Measurements from ENCODE around the gene NAGK. TPM values are rescaled to one million over a fixed set of nuclear protein-coding genes. Genes with fewer than 3 reads are reported as not detected.
"Not testable (repeated sequence)": the region's sequence is repeated elsewhere in the genome, so short reads cannot be mapped to it uniquely, and the experiment has no call there.

The NAGK gene
- 10 to 100 TPM; 45.0 to 93.8 (median 68.6) TPM for total RNA-seq

GRCh38 chr2:71068218-71069035, at the start of gene NAGK:
Gene NAGK (plus strand): TSS chr2:71068648. CDS start chr2:71068684, 36 bp downstream.
- in situ Hi-C loops (cut with MboI; ENCODE audit: low pct_unique_long_range_greater_than_20kb in 2 of 9, low sequenced_read_pairs in 9 of 9, unreplicated experiment in 9 of 9), result no loop called here
- peaks cover 11 to 19% of the 10 kb centered on the region in 2 donors for H3K4me1 ChIP-seq (replicated peaks in 1 of 2)
- peak within 1 kb of the TSS; percentile 93 to 96 for H3K27ac ChIP-seq
- 0 to 3% (median 0%) methylated on average over 4 to 20 of the region's 66 CpGs; no CpG with 5 or more reads in 4 of the 10 experiments for WGBS, 10 experiments
- H3K4me3 ChIP-seq, result peak within 1 kb of the TSS; percentile 56 to 89 (median 68)
- peak; percentile 75 to 91 (median 88) for ATAC-seq (replicated peaks in 6 of 8)

DNA sequence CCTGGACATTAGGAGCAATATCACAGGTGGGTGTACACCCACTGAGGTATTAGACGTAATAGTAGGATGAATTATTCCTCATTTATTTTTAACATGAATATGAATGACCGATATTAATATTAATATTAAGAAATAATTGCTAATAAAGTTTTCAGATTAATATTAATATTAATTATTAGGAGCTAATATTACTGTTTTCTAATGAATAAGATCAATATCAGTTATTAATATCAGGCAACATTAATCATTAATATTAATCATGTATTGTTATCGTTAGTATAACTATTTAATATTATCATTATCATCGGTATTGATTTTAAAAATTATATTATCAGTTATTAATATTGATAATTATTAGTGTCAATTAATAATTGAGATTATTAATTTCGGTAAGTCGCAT, 48.5 kb upstream of the NAGK start:
- H3K27ac ChIP-seq; H3K4me1 ChIP-seq (replicated peaks in 1 of 2); H3K4me3 ChIP-seq; ATAC-seq (replicated peaks in 6 of 8); in situ Hi-C loops (cut with MboI; ENCODE audit: low pct_unique_long_range_greater_than_20kb in 2 of 9, low sequenced_read_pairs in 9 of 9, unreplicated experiment in 9 of 9): not testable (repeated sequence)
- WGBS, 10 experiments, result 34 to 94% (median 79%) methylated on average over 2 to 6 of the region's 6 CpGs

GRCh38 chr2:71021394-71021793, 47.1 kb upstream of the NAGK start:
- H3K4me1 ChIP-seq (replicated peaks in 1 of 2); H3K27ac ChIP-seq; ATAC-seq (replicated peaks in 6 of 8); H3K4me3 ChIP-seq; in situ Hi-C loops (cut with MboI; ENCODE audit: low pct_unique_long_range_greater_than_20kb in 2 of 9, low sequenced_read_pairs in 9 of 9, unreplicated experiment in 9 of 9): not testable (repeated sequence)
- WGBS, 10 experiments, result 34 to 80% (median 60%) methylated on average over 1 to 6 of the region's 14 CpGs; no CpG with 5 or more reads in 3 of the 10 experiments

GRCh38 chr2:71023553-71024243, 44.8 kb upstream of the NAGK start:
- in situ Hi-C loops (cut with MboI; ENCODE audit: low pct_unique_long_range_greater_than_20kb in 2 of 9, low sequenced_read_pairs in 9 of 9, unreplicated experiment in 9 of 9); ATAC-seq (replicated peaks in 6 of 8): not testable (repeated sequence)
- 19 to 67% (median 59%) methylated on average over 3 to 5 of the region's 15 CpGs; no CpG with 5 or more reads in 5 of the 10 experiments for whole genome bisulfite sequencing, 10 experiments

DNA sequence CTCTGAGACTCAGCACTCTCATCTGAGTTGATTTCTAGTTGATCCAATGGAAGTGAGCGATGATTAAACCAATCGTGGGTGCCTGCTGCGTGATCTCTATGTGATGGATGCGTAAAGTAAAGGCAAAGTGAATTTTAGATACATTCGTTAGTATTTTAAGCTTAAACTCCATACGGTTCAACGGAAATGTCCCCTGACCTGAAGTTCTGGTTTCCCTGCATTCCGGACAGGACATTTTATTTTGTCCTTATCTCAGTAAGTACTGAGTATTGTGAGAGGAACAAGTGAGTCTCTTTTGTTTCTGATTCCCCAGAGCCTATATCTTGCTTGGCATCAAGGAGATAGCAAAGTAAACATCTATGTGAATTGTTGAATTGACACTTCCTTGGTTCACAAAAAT, 32.2 kb upstream of the NAGK start:
- H3K27ac ChIP-seq; ATAC-seq (replicated peaks in 6 of 8); H3K4me3 ChIP-seq; H3K4me1 ChIP-seq (replicated peaks in 1 of 2); in situ Hi-C loops (cut with MboI; ENCODE audit: low pct_unique_long_range_greater_than_20kb in 2 of 9, low sequenced_read_pairs in 9 of 9, unreplicated experiment in 9 of 9): not testable (repeated sequence)
- 69 to 86% (median 80%) methylated on average over 2 to 7 of the region's 8 CpGs; no CpG with 5 or more reads in 7 of the 10 experiments for WGBS, 10 experiments

More at GRCh38 chr2:71023553-71024243, 44.8 kb upstream of the NAGK start:
- H3K27ac ChIP-seq; H3K4me3 ChIP-seq; H3K4me1 ChIP-seq (replicated peaks in 1 of 2): not testable (repeated sequence)

DNA sequence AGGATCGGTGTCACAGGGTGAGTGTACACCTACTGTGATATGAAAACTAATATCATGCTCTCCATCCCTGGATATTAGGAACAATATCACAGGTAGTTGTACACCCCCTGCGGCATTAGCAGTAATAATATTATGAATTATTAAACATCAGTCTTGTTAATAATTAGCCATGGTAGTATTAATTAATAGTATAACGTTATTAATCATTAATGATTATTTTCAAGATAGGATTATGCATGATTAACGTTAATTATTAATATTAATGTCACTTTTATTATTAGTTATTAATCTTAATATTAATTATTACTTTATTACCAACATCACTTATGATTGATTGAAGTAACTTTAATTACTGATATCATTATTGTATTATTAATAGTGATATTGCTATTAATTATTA, 26.2 kb upstream of the NAGK start:
- H3K4me1 ChIP-seq (replicated peaks in 1 of 2), result no peaks in the 10 kb centered on the region
- WGBS, 10 experiments, result 0 to 100% (median 50%) methylated on average over 1 to 4 of the region's 4 CpGs; no CpG with 5 or more reads in 1 of the 10 experiments
- in situ Hi-C loops (cut with MboI; ENCODE audit: low pct_unique_long_range_greater_than_20kb in 2 of 9, low sequenced_read_pairs in 9 of 9, unreplicated experiment in 9 of 9), result no loop called here
- no peak overlapping the region for H3K4me3 ChIP-seq
- no peak for ATAC-seq (replicated peaks in 6 of 8)
- H3K27ac ChIP-seq, result no peak overlapping the region

- no peak overlapping the region for H3K4me3 ChIP-seq
- in situ Hi-C loops (cut with MboI; ENCODE audit: low pct_unique_long_range_greater_than_20kb in 2 of 9, low sequenced_read_pairs in 9 of 9, unreplicated experiment in 9 of 9), result no loop called here
- H3K4me1 ChIP-seq (replicated peaks in 1 of 2), result no peaks in the 10 kb centered on the region
- no peak for ATAC-seq (replicated peaks in 6 of 8)
- no peak overlapping the region for H3K27ac ChIP-seq
- 51 to 100% (median 79%) methylated on average over 1 to 11 of the region's 36 CpGs; no CpG with 5 or more reads in 1 of the 10 experiments for WGBS, 10 experiments
These were observed 24.7 kb upstream of the NAGK start for GRCh38 chr2:71043531-71044407.

DNA sequence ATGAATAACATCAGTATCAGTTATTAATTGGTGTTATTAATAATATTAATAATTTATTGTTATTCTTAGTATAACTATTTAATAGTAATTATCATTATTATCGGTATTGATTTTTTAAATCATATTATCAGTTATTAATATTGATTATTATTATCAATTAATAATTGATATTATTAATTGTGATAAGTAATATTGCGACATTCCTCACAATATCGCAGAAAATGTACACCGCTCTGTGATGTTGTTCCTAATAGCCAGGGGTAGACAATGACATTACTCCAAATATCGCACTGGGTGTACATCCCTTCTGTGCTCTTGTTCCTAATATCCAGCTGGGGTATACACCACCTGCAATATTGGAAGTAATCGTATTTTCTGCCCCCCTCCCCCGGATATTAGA, 23.3 kb upstream of the NAGK start:
- in situ Hi-C loops (cut with MboI; ENCODE audit: low pct_unique_long_range_greater_than_20kb in 2 of 9, low sequenced_read_pairs in 9 of 9, unreplicated experiment in 9 of 9), result no loop called here
- Histone ChIP-seq H3K27ac (no peak overlapping the region), H3K4me3 (no peak overlapping the region), H3K4me1 (replicated peaks in 1 of 2) (no peaks in the 10 kb centered on the region)
- 52 to 100% (median 75%) methylated on average over 2 to 7 of the region's 7 CpGs for WGBS, 10 experiments
- no peak for ATAC-seq (replicated peaks in 6 of 8)

DNA sequence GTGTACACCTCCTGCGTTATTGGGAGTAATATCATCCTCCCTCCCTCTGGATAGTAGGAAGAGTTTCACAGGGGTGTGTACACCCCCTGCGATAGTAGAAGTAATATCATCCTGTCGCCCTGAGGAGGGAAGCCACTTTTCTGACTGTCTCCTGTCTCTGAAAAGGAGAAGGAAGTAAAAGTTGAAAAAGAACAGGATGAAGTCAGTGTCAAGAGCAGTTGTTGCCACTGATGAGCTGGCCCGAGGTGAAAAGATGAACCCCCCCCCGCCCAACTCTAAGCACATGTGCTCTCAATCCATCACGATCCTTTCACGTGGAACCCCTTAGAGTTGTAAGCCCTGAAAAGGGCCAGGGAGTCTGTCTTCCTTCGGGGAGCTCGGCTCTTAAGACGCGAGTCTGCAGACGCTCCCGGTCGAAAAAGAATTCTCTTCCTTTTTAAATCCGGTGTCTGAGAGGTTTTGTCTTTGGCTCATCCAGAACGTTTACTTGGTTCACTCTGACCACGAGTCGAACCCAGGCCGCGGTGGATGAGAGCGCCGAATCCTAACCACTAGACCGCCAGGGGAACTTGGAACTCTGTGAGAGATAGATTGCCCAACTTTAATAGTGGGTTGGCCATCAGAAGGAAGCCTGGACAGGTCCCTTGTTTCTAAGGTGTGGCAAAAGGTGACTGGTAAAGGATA, 22.4 kb upstream of the NAGK start:
- no peak for ATAC-seq (replicated peaks in 6 of 8)
- 63 to 93% (median 83%) methylated on average over 2 to 19 of the region's 23 CpGs; no CpG with 5 or more reads in 3 of the 10 experiments for WGBS, 10 experiments
- Histone ChIP-seq H3K4me1 (replicated peaks in 1 of 2) (no peaks in the 10 kb centered on the region), H3K4me3 (no peak overlapping the region), H3K27ac (no peak overlapping the region)
- in situ Hi-C loops (cut with MboI; ENCODE audit: low pct_unique_long_range_greater_than_20kb in 2 of 9, low sequenced_read_pairs in 9 of 9, unreplicated experiment in 9 of 9), result no loop called here

- in situ Hi-C loops (cut with MboI; ENCODE audit: low pct_unique_long_range_greater_than_20kb in 2 of 9, low sequenced_read_pairs in 9 of 9, unreplicated experiment in 9 of 9), result no loop called here
- no peak for ATAC-seq (replicated peaks in 6 of 8)
- no peaks in the 10 kb centered on the region for H3K4me1 ChIP-seq (replicated peaks in 1 of 2)
- H3K4me3 ChIP-seq, result no peak overlapping the region
- no peak overlapping the region for H3K27ac ChIP-seq
- 34 to 100% (median 68%) methylated on average over 1 to 7 of the region's 7 CpGs; no CpG with 5 or more reads in 4 of the 10 experiments for WGBS, 10 experiments
These were observed 20.4 kb upstream of the NAGK start for GRCh38 chr2:71048096-71048495.

- ATAC-seq (replicated peaks in 6 of 8); H3K27ac ChIP-seq; H3K4me3 ChIP-seq; H3K4me1 ChIP-seq (replicated peaks in 1 of 2); in situ Hi-C loops (cut with MboI; ENCODE audit: low pct_unique_long_range_greater_than_20kb in 2 of 9, low sequenced_read_pairs in 9 of 9, unreplicated experiment in 9 of 9): not testable (repeated sequence)
- 44 to 97% (median 80%) methylated on average over 1 to 6 of the region's 10 CpGs; no CpG with 5 or more reads in 2 of the 10 experiments for WGBS, 10 experiments
These were observed 18.6 kb upstream of the NAGK start for GRCh38 chr2:71049704-71050360.

All from motor neuron (in vitro differentiated cells).